CD14-positive monocyte (primary cell): ENCODE results near the gene TSPAN18. TPM values are rescaled to one million over a fixed set of nuclear protein-coding genes. Genes with fewer than 3 reads are reported as not detected.

Experiments used
- DNase-seq, 3 donors: peaks; one replicate each; pipeline ENCODE4 v3.0.0-alpha.2; 2011 to 2022
- H2AFZ ChIP-seq: 2 replicates; pipeline ENCODE4 v1.6.0; 2012; ENCODE audit warnings: mild to moderate bottlenecking, low read depth, low read length, inconsistent platforms; ENCODE audit not compliant: insufficient read depth, poor library complexity, severe bottlenecking
- H3K27ac ChIP-seq, 2 donors: 1 replicate in 1 of 2; 2 replicates in 1 of 2; pipeline ENCODE4 v1.5.1; 2012 to 2013; ENCODE audit warnings: low read length in 2 of 2, control low read depth in 1 of 2, inconsistent platforms in 1 of 2, low read depth in 1 of 2, mild to moderate bottlenecking in 1 of 2
- H3K27me3 ChIP-seq, 2 donors: one replicate each; pipeline versions ENCODE4 v1.6.0 to v1.6.1; 2011 to 2013; ENCODE audit warnings: low read length in 2 of 2; ENCODE audit not compliant: control insufficient read depth in 2 of 2, insufficient read depth in 2 of 2
- H3K36me3 ChIP-seq, 2 donors: replicated peaks in 1 of 2; 1 replicate in 1 of 2; 2 replicates in 1 of 2; pipeline versions ENCODE4 v1.5.1 to v1.6.1; 2012 to 2013; ENCODE audit warnings: low read length in 2 of 2, control low read depth in 1 of 2, inconsistent platforms in 1 of 2, mild to moderate bottlenecking in 1 of 2; ENCODE audit not compliant: insufficient read depth in 2 of 2, control insufficient read depth in 1 of 2
- H3K4me1 ChIP-seq, 2 donors: 1 replicate in 1 of 2; 2 replicates in 1 of 2; pipeline versions ENCODE4 v1.5.1 to v1.6.1; 2012 to 2013; ENCODE audit warnings: low read length in 2 of 2, control low read depth in 1 of 2, inconsistent platforms in 1 of 2, mild to moderate bottlenecking in 1 of 2, moderate library complexity in 1 of 2; ENCODE audit not compliant: insufficient read depth in 2 of 2, control insufficient read depth in 1 of 2
- H3K4me2 ChIP-seq: replicated peaks from 2 replicates; pipeline ENCODE3; 2012; ENCODE audit warnings: low read length, moderate library complexity, mild to moderate bottlenecking; ENCODE audit not compliant: poor library complexity, severe bottlenecking; ENCODE audit errors: extremely low read depth
- H3K4me3 ChIP-seq, 3 experiments: fragments of 200-600 bp in 1 of 3; sonication (generic) in 1 of 3; replicated peaks in 1 of 3; 1 replicate in 2 of 3; 2 replicates in 1 of 3; pipeline ENCODE4 v1.5.1; 2011 to 2013; ENCODE audit warnings: low read length in 3 of 3, mild to moderate bottlenecking in 3 of 3, control low read depth in 2 of 3, low read depth in 2 of 3, inconsistent platforms in 1 of 3, moderate library complexity in 1 of 3
- H3K79me2 ChIP-seq: 2 replicates; pipeline ENCODE4 v1.6.0; 2012; ENCODE audit warnings: mild to moderate bottlenecking, control low read depth, inconsistent platforms, low read length, moderate library complexity; ENCODE audit not compliant: insufficient read depth
- H3K9ac ChIP-seq: 2 replicates; pipeline ENCODE4 v1.6.0; 2017; ENCODE audit warnings: low read length, mild to moderate bottlenecking; ENCODE audit not compliant: insufficient read depth, poor library complexity, severe bottlenecking
- H3K9me3 ChIP-seq, 2 donors: replicated peaks in 1 of 2; 1 replicate in 1 of 2; 2 replicates in 1 of 2; pipeline versions ENCODE4 v1.5.1 to v1.6.1; 2012 to 2013; ENCODE audit warnings: low read length in 2 of 2, control low read depth in 1 of 2; ENCODE audit not compliant: control insufficient read depth in 1 of 2, insufficient read depth in 1 of 2
- H4K20me1 ChIP-seq: 2 replicates; pipeline ENCODE4 v1.6.0; 2012; ENCODE audit warnings: mild to moderate bottlenecking, low read length, control low read depth, moderate library complexity; ENCODE audit not compliant: insufficient read depth
- H3K27ac Mint-ChIP-seq, 7 donors: one replicate each; pipeline ENCODE4 v1.8.0; 2020; ENCODE audit warnings: mild to moderate bottlenecking in 7 of 7, mixed read lengths in 7 of 7, moderate library complexity in 6 of 7, inconsistent platforms in 2 of 7
- H3K27me3 Mint-ChIP-seq, 3 donors: one replicate each; pipeline ENCODE4 v1.8.0; 2021 to 2022; ENCODE audit warnings: low read depth in 3 of 3, mild to moderate bottlenecking in 3 of 3, mixed read lengths in 3 of 3, moderate library complexity in 3 of 3, inconsistent platforms in 1 of 3
- H3K36me3 Mint-ChIP-seq, 2 donors: one replicate each; pipeline ENCODE4 v1.8.0; 2020; ENCODE audit warnings: mixed read lengths in 2 of 2, inconsistent platforms in 1 of 2, mild to moderate bottlenecking in 1 of 2
- H3K4me1 Mint-ChIP-seq: one replicate; pipeline ENCODE4 v1.8.0; 2020; ENCODE audit warnings: mild to moderate bottlenecking, mixed read lengths
- H3K4me3 Mint-ChIP-seq, 2 donors: one replicate each; pipeline ENCODE4 v1.8.0; 2020; ENCODE audit warnings: mild to moderate bottlenecking in 2 of 2, mixed read lengths in 2 of 2, moderate library complexity in 1 of 2
- H3K9me3 Mint-ChIP-seq, 7 donors: one replicate each; pipeline ENCODE4 v1.8.0; 2020 to 2022; ENCODE audit warnings: mixed read lengths in 7 of 7, mild to moderate bottlenecking in 6 of 7, moderate library complexity in 6 of 7, inconsistent platforms in 2 of 7
- WGBS: methylation state at CpG from one replicate; pipeline ENCODE4 v1.1.5; 2013; ENCODE audit warnings: missing lambda C conversion rate; ENCODE audit not compliant: insufficient coverage; 5-methylcytosine and 5-hydroxymethylcytosine counted together
- intact Hi-C, 2 donors: fragments of 100-400 bp; cut with micrococcal nuclease; formaldehyde crosslinking; loops; one replicate each; pipeline versions ENCODE4 v1.15.0 to v1.15.1; 2023
- polyA plus RNA-seq, 3 donors: library from polyadenylated mRNA; depleted of rRNA in 1 of 3; unstranded in 2 of 3; stranded (reverse) in 1 of 3; fragments of 300-500 nt in 2 of 3; fragments of >200 nt in 1 of 3; fragmentation: Illumina TruSeq in 2 of 3; gene quantifications; 1 replicate in 2 of 3; 2 replicates in 1 of 3; pipeline ENCODE4 v1.2.3, GENCODE V29; 2012 to 2021
- TF ChIP-seq, protein P1 (sequence below): fragments of 200-600 bp; IDR thresholded peaks from one replicate; pipeline ENCODE4 v1.8.0; 2022; ENCODE audit warnings: antibody characterized with exemption, mild to moderate bottlenecking

TSPAN18 gene
- polyA plus RNA-seq, 3 donors: not detected

DNA sequence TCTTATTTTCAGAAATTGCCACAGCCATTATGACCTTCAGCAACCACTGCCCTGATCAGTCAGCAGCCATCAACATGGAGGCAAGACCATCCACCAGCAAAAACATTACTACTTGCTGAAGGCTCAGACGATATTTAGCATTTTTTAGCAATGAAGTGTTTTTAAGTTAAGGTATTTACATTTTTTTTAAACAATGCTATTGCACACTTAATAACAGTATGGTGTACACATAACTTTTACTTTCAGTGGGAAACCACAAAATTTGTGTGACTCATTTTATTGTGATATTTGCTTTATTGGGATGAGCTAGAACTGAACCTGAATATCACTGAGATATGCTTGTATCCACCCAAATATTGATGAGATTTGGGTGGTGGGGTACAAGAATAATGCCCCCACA, 110.9 kb downstream of the TSPAN18 start:
- H3K4me3 ChIP-seq: no peak overlapping the region
- no peak overlapping the region for H3K4me2 ChIP-seq
- H3K79me2 ChIP-seq: no peaks in the 10 kb centered on the region
- H3K27me3 ChIP-seq: no peaks in the 10 kb centered on the region
- H3K36me3 ChIP-seq: no peaks in the 10 kb centered on the region
- no peaks in the 10 kb centered on the region for H4K20me1 ChIP-seq
- DNase-seq: no peak
- Mint-ChIP-seq H3K36me3 (no peaks in the 10 kb centered on the region), H3K4me3 (no peak overlapping the region), H3K9me3 (peaks cover 0 to 13% (median 3%) of the 10 kb centered on the region in 7 donors), H3K27me3 (peaks cover 6 to 11% (median 10%) of the 10 kb centered on the region in 3 donors), H3K27ac (no peak overlapping the region), H3K4me1 (no peaks in the 10 kb centered on the region)
- H3K27ac ChIP-seq: no peak overlapping the region
- TF ChIP-seq, protein P1, sequence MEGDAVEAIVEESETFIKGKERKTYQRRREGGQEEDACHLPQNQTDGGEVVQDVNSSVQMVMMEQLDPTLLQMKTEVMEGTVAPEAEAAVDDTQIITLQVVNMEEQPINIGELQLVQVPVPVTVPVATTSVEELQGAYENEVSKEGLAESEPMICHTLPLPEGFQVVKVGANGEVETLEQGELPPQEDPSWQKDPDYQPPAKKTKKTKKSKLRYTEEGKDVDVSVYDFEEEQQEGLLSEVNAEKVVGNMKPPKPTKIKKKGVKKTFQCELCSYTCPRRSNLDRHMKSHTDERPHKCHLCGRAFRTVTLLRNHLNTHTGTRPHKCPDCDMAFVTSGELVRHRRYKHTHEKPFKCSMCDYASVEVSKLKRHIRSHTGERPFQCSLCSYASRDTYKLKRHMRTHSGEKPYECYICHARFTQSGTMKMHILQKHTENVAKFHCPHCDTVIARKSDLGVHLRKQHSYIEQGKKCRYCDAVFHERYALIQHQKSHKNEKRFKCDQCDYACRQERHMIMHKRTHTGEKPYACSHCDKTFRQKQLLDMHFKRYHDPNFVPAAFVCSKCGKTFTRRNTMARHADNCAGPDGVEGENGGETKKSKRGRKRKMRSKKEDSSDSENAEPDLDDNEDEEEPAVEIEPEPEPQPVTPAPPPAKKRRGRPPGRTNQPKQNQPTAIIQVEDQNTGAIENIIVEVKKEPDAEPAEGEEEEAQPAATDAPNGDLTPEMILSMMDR: no peak
- H2AFZ ChIP-seq: no peak overlapping the region
- no peaks in the 10 kb centered on the region for H3K4me1 ChIP-seq
- no peaks in the 10 kb centered on the region for H3K9me3 ChIP-seq
- no peak overlapping the region for H3K9ac ChIP-seq
- WGBS: no CpG with 5 or more reads among the region's 1 CpG
- intact Hi-C loops: no loop called here

DNA sequence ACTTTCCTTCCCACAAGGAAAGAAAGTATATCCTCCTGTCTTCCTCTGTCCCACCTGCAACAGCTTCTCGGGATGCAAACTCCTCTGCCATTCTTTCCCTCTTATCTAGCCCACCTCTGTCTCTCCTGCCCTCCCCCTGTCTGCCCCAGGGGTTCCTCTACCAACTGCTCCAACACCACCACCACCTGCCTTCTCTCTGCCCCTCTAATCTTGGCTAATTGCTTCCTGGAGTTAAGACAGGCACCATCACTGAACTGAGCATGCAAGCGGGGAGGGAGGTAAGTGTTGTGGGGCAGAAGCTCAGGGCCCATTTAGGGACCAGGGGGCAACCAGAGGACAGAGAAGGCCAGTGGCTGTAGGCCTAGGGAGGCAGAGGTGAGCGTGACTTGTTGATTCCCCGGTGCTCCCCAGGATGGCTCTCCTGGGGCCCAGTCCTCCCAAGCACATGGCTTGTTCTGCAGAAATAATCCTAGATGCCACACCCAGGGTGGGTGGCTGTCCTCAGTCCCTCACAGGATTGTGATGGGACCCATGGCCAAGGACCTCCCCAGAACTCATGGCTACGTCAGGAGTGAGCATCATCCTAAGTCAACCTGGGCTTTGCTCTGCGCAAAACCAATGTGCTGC, 112.8 kb downstream of the TSPAN18 start:
- Mint-ChIP-seq H3K27ac (no peak overlapping the region), H3K36me3 (no peaks in the 10 kb centered on the region), H3K9me3 (peaks cover 3 to 20% (median 12%) of the 10 kb centered on the region in 7 donors), H3K27me3 (peaks cover 6 to 11% (median 10%) of the 10 kb centered on the region in 3 donors), H3K4me1 (no peaks in the 10 kb centered on the region), H3K4me3 (no peak overlapping the region)
- H3K4me3 ChIP-seq: no peak overlapping the region
- no peaks in the 10 kb centered on the region for H3K79me2 ChIP-seq
- no peak overlapping the region for H3K9ac ChIP-seq
- TF ChIP-seq, protein P1: no peak
- DNase-seq: no peak
- no peaks in the 10 kb centered on the region for H4K20me1 ChIP-seq
- H3K27me3 ChIP-seq: no peaks in the 10 kb centered on the region
- no peaks in the 10 kb centered on the region for H3K4me1 ChIP-seq
- H3K36me3 ChIP-seq: no peaks in the 10 kb centered on the region
- intact Hi-C loops: no loop called here
- H3K9me3 ChIP-seq: no peaks in the 10 kb centered on the region
- H3K4me2 ChIP-seq: no peak overlapping the region
- H2AFZ ChIP-seq: no peak overlapping the region
- WGBS: 100% methylated on average over 5 of the region's 6 CpGs
- H3K27ac ChIP-seq: no peak overlapping the region
